HG03520 (cell line): ENCODE data around the gene RBM14.

Experiments used
- ATAC-seq: cut with Tn5 transposase; IDR thresholded peaks from one replicate; pipeline ENCODE4 v1.9.1; 2021; ENCODE audit warnings: mild to moderate bottlenecking, moderate library complexity; ENCODE audit not compliant: unreplicated experiment

RBM14 gene

DNA sequence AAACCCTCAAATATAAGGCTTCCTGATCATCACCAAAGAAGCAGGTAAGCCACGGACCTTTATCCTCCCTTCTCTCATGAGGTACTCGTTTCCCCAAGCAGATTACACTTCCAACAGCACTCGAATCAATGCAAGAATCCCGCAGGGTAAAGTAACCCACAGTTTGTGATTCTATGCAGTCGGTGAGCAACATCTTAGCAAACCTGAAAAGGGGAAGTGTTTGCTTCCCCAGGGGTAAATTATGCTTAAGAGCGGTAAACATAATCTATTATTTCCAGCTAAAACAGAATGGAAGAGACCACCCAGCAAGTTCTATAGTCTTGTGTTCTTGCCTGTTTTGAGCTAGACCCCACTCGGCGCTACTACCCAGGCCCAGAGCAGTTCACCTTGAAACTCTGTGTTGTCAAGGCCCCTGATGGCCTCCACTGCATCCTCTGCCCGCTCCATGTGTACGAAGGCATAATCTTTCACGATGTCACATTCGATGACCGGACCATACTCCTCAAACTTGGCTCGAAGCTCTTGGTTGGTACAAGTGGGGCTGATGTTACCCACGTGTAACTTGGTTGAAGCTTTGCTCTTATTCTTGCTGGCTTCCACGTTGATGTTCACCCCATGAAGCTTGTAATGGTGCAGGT, 60.0 kb downstream of the RBM14 start:
- no peak for ATAC-seq
